GM18499 (cell line): ENCODE measurements around the gene GDNF.
"Not testable (repeated sequence)": the region's sequence is repeated elsewhere in the genome, so short reads cannot be mapped to it uniquely, and the experiment has no call there.

ENCODE experiments used
- ATAC-seq: cut with Tn5 transposase; IDR thresholded peaks from one replicate; pipeline ENCODE4 v1.9.1; 2021; ENCODE audit warnings: moderate number of reproducible peaks; ENCODE audit not compliant: insufficient read depth, unreplicated experiment

The GDNF gene

GRCh38 chr5:37823433-37824152, 16.2 kb downstream of the GDNF start:
- no peak for ATAC-seq

- no peak for ATAC-seq
Observed at GRCh38 chr5:37816883-37817282, 23.0 kb downstream of the GDNF start.

- no peak for ATAC-seq
Observed at GRCh38 chr5:37816331-37816730, 23.5 kb downstream of the GDNF start.

GRCh38 chr5:37815913-37816312, 23.9 kb downstream of the GDNF start:
- no peak for ATAC-seq

GRCh38 chr5:37814699-37815098, 25.1 kb downstream of the GDNF start:
- ATAC-seq: no peak

- ATAC-seq: no peak
Observed at GRCh38 chr5:37812365-37812764, 27.5 kb downstream of the GDNF start.

GRCh38 chr5:37811866-37812265, 28.0 kb downstream of the GDNF start:
- ATAC-seq: no peak

- ATAC-seq: no peak
Observed at GRCh38 chr5:37810311-37810710, 29.5 kb downstream of the GDNF start.

- ATAC-seq: no peak
Observed at GRCh38 chr5:37808945-37809344, 30.9 kb downstream of the GDNF start.

- ATAC-seq: no peak
Observed at GRCh38 chr5:37807621-37808301, 32.1 kb downstream of the GDNF start.

GRCh38 chr5:37807015-37807414, 32.8 kb downstream of the GDNF start:
- no peak for ATAC-seq

GRCh38 chr5:37806476-37806875, 33.4 kb downstream of the GDNF start:
- ATAC-seq: no peak

- ATAC-seq: no peak
Observed at GRCh38 chr5:37806016-37806415, 33.8 kb downstream of the GDNF start.

GRCh38 chr5:37804401-37804800, 35.4 kb downstream of the GDNF start:
- ATAC-seq: no peak

GRCh38 chr5:37803487-37803886, 36.4 kb downstream of the GDNF start:
- no peak for ATAC-seq

GRCh38 chr5:37801521-37801920, 38.3 kb downstream of the GDNF start:
- ATAC-seq: no peak

- no peak for ATAC-seq
Observed at GRCh38 chr5:37799865-37800421, 39.9 kb downstream of the GDNF start.

GRCh38 chr5:37796435-37796834, 43.4 kb downstream of the GDNF start:
- ATAC-seq: not testable (repeated sequence)

- ATAC-seq: not testable (repeated sequence)
Observed at GRCh38 chr5:37795292-37795691, 44.5 kb downstream of the GDNF start.

GRCh38 chr5:37792975-37793631, 46.7 kb downstream of the GDNF start:
- no peak for ATAC-seq

- ATAC-seq: no peak
Observed at GRCh38 chr5:37791321-37791720, 48.5 kb downstream of the GDNF start.
